ENCODE results near the gene TFAP2A. TPM values are rescaled to one million over a fixed set of nuclear protein-coding genes. Genes with fewer than 3 reads are reported as not detected.

TFAP2A gene
- total RNA-seq, 6 experiments from 2014 or later, result 0.07 to 0.18 (median 0.12) TPM; not detected in 3

- ATAC-seq (peak; percentile 39 to 53 (median 42)), DNase-seq (no peak)
- H3K27me3 ChIP-seq, result peaks cover 13 to 44% of the 10 kb centered on the region in 2 donors
- H3K9me3 ChIP-seq, result no peaks in the 10 kb centered on the region
- no peak overlapping the region for H3K4me3 ChIP-seq
- no peak overlapping the region for H3K27ac ChIP-seq
- no peaks in the 10 kb centered on the region for H3K36me3 ChIP-seq
- peaks cover 0 to 6% (median 0%) of the 10 kb centered on the region in 4 donors for H3K4me1 ChIP-seq
- TF ChIP-seq CTCF (IDR thresholded peaks at IDR 0.05) (no peak), POLR2A (IDR thresholded peaks at IDR 0.05) (no peak)
- intact Hi-C loops (cut with DNase I), result no loop called here
- 3% methylated on average over 17 of the region's 34 CpGs for WGBS (ENCODE audit: insufficient coverage, low coverage, low lambda C conversion rate, missing lambda C conversion rate)
Observed at GRCh38 chr6:10381133-10381829, 33.6 kb downstream of the TFAP2A start.

- Histone ChIP-seq H3K27me3 (peaks cover 0 to 5% of the 10 kb centered on the region in 2 donors), H3K27ac (no peak overlapping the region), H3K36me3 (no peaks in the 10 kb centered on the region), H3K4me1 (no peaks in the 10 kb centered on the region), H3K4me3 (no peak overlapping the region), H3K9me3 (no peaks in the 10 kb centered on the region)
- intact Hi-C loops (cut with DNase I), result no loop called here
- ATAC-seq (no peak), DNase-seq (no peak)
- WGBS (ENCODE audit: insufficient coverage, low coverage, low lambda C conversion rate, missing lambda C conversion rate), result 76% methylated on average over 3 of the region's 4 CpGs
- TF ChIP-seq POLR2A (IDR thresholded peaks at IDR 0.05), result no peak
- TF ChIP-seq CTCF (IDR thresholded peaks at IDR 0.05), result no peak
Observed at GRCh38 chr6:10375391-10375969, 39.4 kb downstream of the TFAP2A start.

GRCh38 chr6:10373642-10374359 lies 41.1 kb downstream of the TFAP2A start:
- ATAC-seq (no peak), DNase-seq (no peak)
- H3K4me3 ChIP-seq, result no peak overlapping the region
- H3K9me3 ChIP-seq, result no peaks in the 10 kb centered on the region
- no peak overlapping the region for H3K27ac ChIP-seq
- WGBS (ENCODE audit: insufficient coverage, low coverage, low lambda C conversion rate, missing lambda C conversion rate), result 59% methylated on average over 3 of the region's 3 CpGs
- intact Hi-C loops (cut with DNase I), result no loop called here
- no peaks in the 10 kb centered on the region for H3K36me3 ChIP-seq
- TF ChIP-seq POLR2A (IDR thresholded peaks at IDR 0.05) (no peak), CTCF (IDR thresholded peaks at IDR 0.05) (no peak)
- H3K4me1 ChIP-seq, result no peaks in the 10 kb centered on the region
- H3K27me3 ChIP-seq, result no peaks in the 10 kb centered on the region

- Histone ChIP-seq H3K27ac (no peak overlapping the region), H3K9me3 (no peaks in the 10 kb centered on the region), H3K36me3 (no peaks in the 10 kb centered on the region), H3K4me3 (no peak overlapping the region), H3K27me3 (no peaks in the 10 kb centered on the region), H3K4me1 (no peaks in the 10 kb centered on the region)
- TF ChIP-seq CTCF (IDR thresholded peaks at IDR 0.05), result no peak
- TF ChIP-seq POLR2A (IDR thresholded peaks at IDR 0.05), result no peak
- intact Hi-C loops (cut with DNase I), result no loop called here
- no peak for DNase-seq
- ATAC-seq, result no peak
- 80% methylated on average over 5 of the region's 5 CpGs for WGBS (ENCODE audit: insufficient coverage, low coverage, low lambda C conversion rate, missing lambda C conversion rate)
Observed at GRCh38 chr6:10369896-10370295, 45.0 kb downstream of the TFAP2A start.

All from right lobe of liver (tissue), 6 donors.